ENCODE measurements around the gene METTL27.
A peak's percentile ranks its signal among the peaks of the same experiment; 100 is the strongest.
"Not testable (repeated sequence)": the region's sequence is repeated elsewhere in the genome, so short reads cannot be mapped to it uniquely, and the experiment has no call there.

The METTL27 gene, protein sequence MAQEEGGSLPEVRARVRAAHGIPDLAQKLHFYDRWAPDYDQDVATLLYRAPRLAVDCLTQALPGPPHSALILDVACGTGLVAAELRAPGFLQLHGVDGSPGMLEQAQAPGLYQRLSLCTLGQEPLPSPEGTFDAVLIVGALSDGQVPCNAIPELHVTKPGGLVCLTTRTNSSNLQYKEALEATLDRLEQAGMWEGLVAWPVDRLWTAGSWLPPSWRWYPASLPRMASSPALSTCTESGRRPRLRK

DNA sequence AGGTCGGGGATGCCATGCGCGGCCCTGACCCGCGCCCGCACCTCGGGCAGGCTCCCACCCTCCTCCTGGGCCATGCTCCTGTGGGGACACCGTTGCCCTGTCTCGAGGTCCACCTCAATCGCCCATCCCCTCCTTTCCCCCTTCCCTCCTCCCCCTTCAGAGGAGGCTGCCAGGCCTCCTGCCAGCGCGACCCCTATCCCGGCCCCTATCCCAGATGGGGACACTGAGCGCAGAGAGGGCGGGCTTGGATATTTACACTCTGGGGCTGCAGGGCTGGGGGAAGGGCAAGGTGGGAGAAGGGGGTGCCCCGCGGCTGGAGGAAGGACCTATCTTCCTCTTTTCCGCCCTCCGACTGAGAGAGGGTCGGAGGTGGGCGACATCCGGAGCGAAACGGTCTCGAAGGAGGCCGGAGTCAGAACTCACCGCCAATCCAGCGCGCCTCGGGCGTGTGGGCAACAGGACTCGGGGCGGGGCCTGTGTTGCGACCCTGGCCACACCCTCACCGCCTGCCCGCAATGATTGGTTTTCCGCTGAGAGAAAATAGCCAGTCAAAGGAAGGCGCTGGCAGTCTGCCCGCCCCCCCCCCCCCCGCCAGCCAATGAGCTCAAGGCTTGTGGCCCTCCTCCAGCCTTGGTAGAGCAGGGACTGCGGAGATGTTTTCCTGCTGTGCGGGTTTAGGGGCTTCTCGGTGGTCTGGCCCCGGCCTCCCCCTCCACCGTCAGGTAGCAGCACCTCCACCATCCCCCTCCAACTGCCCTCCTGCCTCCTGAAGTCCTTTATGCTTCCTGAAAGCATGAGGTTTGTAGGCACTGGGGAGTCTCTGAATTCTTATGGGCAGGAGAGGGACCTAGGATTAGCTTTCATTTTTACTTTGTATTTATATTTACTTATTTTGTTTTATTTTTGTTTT, at the start of gene METTL27:
METTL27 (minus strand) TSS at position 450 of the 910 bp plus-strand sequence; CDS start at position 74, 376 bp downstream.
- peak; percentile 86 for DNase-seq

- no peak for DNase-seq
These were observed 49.0 kb upstream of the METTL27 start for GRCh38 chr7:73891178-73891885.

- DNase-seq, result no peak
These were observed 48.3 kb upstream of the METTL27 start for GRCh38 chr7:73890555-73891147.

- no peak for DNase-seq
These were observed 46.6 kb upstream of the METTL27 start for GRCh38 chr7:73888959-73889358.

DNA sequence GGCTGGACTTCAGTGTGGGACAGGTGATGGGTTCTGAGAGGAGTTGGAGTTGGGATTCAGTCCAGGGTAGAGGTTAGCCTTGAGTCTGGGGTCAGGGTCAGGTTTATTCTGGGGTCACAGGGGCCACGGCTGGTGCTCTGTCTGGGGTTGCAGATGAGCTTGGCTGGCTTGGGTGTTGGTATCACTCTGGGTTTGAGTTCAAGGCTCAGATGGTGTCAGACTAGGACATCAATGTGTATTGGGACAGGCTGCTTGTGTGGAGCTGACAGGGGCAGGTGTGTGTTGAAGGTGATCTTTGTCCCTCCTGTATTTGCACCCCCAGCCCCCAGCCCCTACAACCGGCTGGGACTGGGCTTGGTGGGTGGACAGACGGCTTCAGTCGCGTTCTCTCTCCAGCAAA, 45.4 kb upstream of the METTL27 start:
- DNase-seq, result no peak

DNA sequence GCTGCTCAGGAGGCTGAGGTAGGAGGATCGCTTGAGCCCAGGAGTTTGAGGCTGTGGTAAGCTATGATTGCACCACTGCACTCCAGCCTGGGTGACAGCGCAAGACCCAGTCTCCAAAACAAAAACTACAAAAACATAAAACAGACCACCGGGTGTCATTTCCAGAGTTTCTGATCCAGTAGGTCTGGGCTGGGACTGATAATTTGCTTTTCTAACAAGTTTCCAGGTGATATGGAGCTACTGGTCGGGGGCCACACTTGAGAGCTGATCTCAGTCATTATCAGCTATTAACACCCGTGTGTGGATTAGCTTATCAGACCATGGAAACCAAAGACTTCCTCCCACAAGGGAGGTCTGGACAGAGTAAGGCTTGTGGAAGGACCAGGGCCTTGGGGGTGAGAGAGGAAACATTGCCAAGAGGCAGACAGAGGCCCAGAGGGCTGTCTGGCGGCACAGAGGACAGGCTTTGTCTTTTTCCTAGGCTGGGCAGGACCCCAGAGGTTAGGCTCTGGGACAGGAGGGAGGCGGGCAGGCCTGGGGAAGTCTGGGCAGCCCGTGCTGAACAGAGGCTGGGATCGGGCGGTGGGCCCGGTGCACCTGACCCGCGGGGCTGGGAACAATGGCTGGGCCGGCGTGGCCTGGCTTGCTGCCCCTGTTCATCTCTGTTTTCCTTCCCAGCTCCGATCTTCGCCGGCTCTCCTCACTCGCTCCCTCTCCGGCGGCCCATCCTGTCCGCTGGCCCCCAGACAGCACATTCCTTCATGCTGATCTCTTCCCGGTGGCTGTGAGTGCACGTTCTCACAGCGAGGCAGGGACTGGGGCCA, 43.9 kb upstream of the METTL27 start:
- no peak for DNase-seq

GRCh38 chr7:73885433-73885974, 43.2 kb upstream of the METTL27 start:
- DNase-seq, result no peak

GRCh38 chr7:73884867-73885422, 42.6 kb upstream of the METTL27 start:
- not testable (repeated sequence) for DNase-seq

DNA sequence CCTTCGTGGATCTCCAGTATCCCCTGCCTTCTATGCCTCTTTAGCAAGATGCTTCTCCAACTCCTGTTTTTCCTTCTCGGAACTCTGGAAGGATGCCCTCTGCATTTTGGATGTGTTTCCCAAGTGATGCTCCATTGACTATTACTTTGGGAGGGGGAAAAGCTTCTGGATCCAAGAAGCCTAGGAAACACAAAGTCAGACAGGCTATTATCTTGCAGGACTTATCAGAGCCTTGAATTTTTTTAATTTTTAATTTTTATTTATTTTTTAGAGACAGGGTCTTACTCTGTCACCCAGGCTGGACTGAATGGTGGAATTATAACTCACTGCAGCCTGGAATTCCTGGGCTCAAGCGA, 39.7 kb upstream of the METTL27 start:
- no peak for DNase-seq

GRCh38 chr7:73881352-73882046, 39.2 kb upstream of the METTL27 start:
- no peak for DNase-seq

DNA sequence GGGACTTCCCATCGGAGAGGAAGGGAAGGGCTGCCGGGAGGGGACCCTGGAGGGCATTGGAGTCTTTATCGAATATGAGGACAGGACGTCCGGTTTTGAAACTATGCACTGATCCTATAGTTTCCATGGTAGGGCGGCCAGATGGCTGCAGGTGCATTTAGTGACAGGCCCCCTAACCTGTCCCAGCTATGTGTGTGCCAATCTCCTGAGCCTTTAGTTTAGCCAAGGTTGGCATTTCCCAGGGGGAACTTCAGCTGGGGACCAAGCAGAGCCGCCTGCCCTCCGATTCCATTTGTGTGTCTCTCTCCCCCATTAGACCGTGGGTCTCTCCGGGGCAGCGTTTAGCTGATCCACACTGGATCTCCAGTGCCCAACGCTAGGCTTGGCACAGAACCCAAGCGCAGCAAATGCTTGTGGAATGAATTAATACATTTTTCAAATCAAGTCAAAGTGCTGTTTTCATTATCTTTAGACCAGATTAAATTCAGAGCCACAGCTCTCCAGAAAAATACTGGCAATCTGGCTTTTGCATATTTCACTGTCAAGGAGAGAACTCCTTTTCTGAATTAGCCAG, 38.5 kb upstream of the METTL27 start:
- no peak for DNase-seq

GRCh38 chr7:73879977-73880681, 37.8 kb upstream of the METTL27 start:
- DNase-seq, result no peak

DNA sequence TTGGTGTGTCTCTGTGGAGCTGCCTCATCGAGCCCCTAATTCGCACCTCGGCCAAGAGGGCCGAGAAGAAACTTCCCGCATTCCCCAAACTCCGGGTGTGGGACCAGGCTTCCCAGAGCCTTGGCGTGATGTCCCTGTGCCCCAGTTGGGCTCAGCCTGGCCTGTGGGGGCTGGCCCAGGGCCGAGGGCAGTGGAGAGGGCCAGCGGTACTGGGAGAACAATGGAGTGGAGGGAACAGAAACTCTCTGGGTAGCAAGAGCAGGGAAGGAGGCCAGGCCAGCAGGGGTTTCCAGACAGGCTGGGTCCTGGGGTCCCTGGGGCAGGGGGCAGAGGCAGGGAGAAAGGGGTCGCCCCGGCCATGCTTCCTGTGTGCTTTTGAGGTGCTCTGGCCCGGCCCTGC, 34.7 kb upstream of the METTL27 start:
- no peak for DNase-seq

DNA sequence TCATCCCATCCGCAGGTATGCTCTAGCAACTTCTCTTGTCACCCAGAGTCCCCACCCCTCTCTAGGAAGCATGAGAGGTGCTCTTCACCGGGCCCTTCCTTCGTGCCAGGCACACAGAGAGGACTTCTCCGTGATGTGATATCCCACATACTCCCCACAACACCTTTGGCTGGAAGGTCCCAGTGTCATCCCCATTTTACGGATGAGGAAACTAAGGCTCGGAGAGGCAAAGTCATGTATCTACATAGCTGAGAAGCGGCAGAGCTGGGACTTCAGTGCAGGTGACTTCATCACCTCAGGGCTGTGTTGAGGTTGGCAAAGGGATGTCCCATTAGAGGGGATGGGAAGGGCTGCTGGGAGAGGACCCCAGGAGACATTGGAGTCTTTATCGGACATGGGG, 34.0 kb upstream of the METTL27 start:
- no peak for DNase-seq

DNA sequence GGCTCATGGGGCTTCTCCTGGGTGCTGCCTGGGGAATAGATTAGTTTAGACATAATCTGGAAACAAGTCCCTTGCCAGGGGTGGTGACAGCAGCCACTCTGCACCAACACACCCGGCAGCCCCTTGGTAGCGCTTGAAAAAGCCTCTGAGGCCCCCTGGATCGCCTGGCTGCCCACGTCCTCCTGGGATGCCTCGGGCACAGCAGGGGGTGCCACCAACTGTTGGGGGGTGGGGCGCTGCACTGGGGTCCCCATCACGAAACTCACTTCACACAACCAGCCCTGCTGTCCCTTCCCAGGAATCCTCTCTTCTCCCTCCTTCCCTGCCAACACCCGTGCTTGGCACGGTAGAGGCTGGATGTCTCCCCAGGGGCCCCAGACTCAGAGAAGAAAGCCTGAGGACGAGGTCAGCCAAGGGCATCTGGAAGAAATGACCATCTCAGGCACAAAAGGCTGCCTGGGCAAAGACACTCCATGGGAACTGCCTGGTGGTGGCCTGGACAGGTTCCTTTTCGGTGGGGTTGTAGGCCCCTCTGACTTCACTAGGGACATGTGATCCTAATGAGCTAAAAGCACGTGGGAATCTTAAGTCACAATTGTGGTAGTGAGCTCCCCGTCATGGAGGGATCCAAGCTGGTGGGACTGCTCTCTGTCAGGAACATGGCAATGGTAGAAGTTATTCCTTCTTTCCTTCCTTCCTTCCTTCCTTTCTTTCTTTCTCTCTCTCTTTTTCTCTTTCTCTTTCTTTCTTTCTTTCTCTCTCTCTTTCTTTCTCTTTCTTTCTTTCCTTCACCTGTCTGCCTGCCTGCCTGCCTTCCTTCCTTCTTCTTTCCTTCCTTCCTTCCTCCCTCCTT, 30.0 kb upstream of the METTL27 start:
- DNase-seq, result no peak

- no peak for DNase-seq
These were observed 29.1 kb upstream of the METTL27 start for GRCh38 chr7:73871163-73872011.

DNA sequence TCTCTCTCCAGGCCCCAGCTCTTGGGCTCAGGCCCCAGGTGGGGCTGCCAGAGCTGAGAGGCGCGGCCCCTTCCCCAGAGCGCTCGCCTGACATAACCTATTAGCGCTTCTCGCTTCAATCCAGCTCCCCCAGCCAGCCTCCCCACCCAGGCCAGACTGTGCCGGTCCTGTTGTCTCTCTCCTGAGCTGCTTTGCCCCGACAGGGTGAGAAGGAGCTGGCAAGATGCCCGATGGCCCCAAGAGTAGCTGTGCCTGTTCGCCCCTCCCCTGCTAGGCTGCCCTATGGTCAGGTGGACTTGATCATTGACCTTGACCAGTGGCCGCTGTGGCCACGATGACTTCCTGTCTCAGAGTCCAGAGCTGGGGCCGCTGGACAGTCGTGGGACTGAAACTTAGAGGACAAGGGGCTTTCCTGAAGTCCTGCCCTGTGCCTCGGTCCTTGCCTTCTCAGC, 27.8 kb upstream of the METTL27 start:
- DNase-seq, result no peak
